Measurements from ENCODE around the gene ARMC7.
"Not testable (repeated sequence)": the region's sequence is repeated elsewhere in the genome, so short reads cannot be mapped to it uniquely, and the experiment has no call there.

ARMC7 gene

GRCh38 chr17:75064460-75064859 lies 45.3 kb upstream of the ARMC7 start:
- no peak for DNase-seq (ENCODE audit: low read depth)
- H3K4me3 ChIP-seq (ENCODE audit: low read length) = no peak overlapping the region
- TF ChIP-seq, protein P1, sequence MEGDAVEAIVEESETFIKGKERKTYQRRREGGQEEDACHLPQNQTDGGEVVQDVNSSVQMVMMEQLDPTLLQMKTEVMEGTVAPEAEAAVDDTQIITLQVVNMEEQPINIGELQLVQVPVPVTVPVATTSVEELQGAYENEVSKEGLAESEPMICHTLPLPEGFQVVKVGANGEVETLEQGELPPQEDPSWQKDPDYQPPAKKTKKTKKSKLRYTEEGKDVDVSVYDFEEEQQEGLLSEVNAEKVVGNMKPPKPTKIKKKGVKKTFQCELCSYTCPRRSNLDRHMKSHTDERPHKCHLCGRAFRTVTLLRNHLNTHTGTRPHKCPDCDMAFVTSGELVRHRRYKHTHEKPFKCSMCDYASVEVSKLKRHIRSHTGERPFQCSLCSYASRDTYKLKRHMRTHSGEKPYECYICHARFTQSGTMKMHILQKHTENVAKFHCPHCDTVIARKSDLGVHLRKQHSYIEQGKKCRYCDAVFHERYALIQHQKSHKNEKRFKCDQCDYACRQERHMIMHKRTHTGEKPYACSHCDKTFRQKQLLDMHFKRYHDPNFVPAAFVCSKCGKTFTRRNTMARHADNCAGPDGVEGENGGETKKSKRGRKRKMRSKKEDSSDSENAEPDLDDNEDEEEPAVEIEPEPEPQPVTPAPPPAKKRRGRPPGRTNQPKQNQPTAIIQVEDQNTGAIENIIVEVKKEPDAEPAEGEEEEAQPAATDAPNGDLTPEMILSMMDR (conservative IDR thresholded peaks at IDR 0.05; ENCODE audit: low read length) = no peak

DNA sequence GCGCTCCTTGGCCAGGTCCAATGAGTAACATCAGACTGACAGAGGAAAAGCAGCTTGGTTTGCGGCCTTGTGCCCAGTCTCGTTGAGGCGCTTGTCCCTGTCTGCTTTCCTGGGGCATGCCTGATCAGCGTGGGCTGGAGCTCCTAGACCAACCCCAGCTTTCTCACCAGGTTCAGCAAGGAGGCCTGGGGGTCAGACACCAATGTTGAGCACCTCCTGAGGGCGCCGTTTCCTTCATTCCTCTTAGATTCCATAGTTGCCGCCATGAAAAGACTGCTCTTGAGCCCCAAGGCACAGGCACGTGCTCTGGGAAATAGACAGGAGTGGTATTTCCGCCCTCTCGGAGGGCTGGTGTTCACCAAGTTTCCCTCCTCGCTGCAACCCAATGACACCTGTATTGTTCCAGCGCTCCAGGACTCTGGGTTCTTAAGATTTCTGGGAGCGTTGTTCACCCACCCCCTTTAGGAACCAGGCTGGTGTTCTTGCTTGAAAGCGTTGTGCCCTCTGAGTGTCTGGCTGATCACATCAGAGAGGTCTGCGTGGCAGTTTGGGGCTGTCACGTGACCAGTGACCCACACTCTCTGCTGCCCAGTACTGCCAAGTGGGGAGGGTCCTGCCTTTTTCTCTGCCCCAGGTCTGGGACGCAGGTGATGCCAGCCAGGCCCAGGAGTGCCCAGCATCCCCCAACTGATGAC lies 44.8 kb upstream of the ARMC7 start:
- no peak for DNase-seq (ENCODE audit: low read depth)
- no peak overlapping the region for H3K4me3 ChIP-seq (ENCODE audit: low read length)
- TF ChIP-seq, protein P1 (conservative IDR thresholded peaks at IDR 0.05; ENCODE audit: low read length) = no peak

GRCh38 chr17:75065562-75066151 lies 44.1 kb upstream of the ARMC7 start:
- TF ChIP-seq, protein P1 (conservative IDR thresholded peaks at IDR 0.05; ENCODE audit: low read length) = no peak
- no peak overlapping the region for H3K4me3 ChIP-seq (ENCODE audit: low read length)
- peak; percentile 58 for DNase-seq (ENCODE audit: low read depth)

DNA sequence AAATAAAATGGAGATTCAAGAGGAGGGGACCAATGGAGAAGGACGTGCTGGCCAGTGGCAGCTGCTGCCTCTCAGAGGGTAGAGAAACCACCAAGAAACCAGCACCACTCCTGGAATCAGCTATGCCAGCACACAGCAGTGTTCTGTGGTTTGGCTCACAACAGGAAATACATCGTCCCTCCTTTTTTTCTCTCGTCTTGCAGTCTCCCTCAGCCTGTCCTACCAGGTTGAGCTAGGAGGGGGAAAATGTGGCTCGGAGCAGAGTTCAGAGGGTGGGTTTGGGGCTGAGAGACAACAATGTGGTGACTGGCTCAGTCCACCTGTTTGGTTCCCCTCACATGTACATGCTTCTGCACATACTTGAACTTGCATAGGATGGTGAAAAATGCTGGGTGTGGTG lies 41.9 kb upstream of the ARMC7 start:
- no peak for DNase-seq (ENCODE audit: low read depth)
- TF ChIP-seq, protein P1 (conservative IDR thresholded peaks at IDR 0.05; ENCODE audit: low read length) = no peak
- H3K4me3 ChIP-seq (ENCODE audit: low read length) = no peak overlapping the region

GRCh38 chr17:75068750-75069149 lies 41.0 kb upstream of the ARMC7 start:
- no peak overlapping the region for H3K4me3 ChIP-seq (ENCODE audit: low read length)
- DNase-seq (ENCODE audit: low read depth) = no peak
- TF ChIP-seq, protein P1 (conservative IDR thresholded peaks at IDR 0.05; ENCODE audit: low read length) = no peak

GRCh38 chr17:75069783-75070182 lies 40.0 kb upstream of the ARMC7 start:
- TF ChIP-seq, protein P1 (conservative IDR thresholded peaks at IDR 0.05; ENCODE audit: low read length) = peak; percentile 55
- DNase-seq (ENCODE audit: low read depth) = peak; percentile 33

GRCh38 chr17:75071478-75072271 lies 38.1 kb upstream of the ARMC7 start:
- not testable (repeated sequence) for H3K4me3 ChIP-seq (ENCODE audit: low read length)

More at GRCh38 chr17:75069783-75070182, 40.0 kb upstream of the ARMC7 start:
- H3K4me3 ChIP-seq (ENCODE audit: low read length) = no peak overlapping the region

DNA sequence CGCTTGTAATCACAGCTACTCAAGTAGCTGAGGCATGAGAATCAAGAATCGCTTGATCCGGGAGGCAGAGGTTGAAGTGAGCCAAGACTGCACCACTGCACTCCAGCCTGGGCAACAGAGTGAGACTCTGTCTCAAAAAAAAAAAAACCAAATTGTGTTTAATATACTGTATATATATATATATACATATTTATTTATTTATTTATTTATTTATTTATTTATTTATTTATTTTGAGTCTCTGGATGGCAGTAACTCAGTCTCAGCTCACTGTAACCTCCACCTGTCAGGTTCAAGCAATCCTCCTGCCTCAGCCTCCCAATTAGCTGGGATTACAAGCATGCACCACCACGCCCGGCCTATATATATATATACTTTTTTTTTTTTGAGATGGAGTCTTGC lies 36.9 kb upstream of the ARMC7 start:
- not testable (repeated sequence) for DNase-seq (ENCODE audit: low read depth); H3K4me3 ChIP-seq (ENCODE audit: low read length)

More at GRCh38 chr17:75071478-75072271, 38.1 kb upstream of the ARMC7 start:
- DNase-seq (ENCODE audit: low read depth) = not testable (repeated sequence)
